ENCODE results near the gene GPLD1. TPM values are rescaled to one million over a fixed set of nuclear protein-coding genes. Genes with fewer than 3 reads are reported as not detected.

Gene GPLD1, protein sequence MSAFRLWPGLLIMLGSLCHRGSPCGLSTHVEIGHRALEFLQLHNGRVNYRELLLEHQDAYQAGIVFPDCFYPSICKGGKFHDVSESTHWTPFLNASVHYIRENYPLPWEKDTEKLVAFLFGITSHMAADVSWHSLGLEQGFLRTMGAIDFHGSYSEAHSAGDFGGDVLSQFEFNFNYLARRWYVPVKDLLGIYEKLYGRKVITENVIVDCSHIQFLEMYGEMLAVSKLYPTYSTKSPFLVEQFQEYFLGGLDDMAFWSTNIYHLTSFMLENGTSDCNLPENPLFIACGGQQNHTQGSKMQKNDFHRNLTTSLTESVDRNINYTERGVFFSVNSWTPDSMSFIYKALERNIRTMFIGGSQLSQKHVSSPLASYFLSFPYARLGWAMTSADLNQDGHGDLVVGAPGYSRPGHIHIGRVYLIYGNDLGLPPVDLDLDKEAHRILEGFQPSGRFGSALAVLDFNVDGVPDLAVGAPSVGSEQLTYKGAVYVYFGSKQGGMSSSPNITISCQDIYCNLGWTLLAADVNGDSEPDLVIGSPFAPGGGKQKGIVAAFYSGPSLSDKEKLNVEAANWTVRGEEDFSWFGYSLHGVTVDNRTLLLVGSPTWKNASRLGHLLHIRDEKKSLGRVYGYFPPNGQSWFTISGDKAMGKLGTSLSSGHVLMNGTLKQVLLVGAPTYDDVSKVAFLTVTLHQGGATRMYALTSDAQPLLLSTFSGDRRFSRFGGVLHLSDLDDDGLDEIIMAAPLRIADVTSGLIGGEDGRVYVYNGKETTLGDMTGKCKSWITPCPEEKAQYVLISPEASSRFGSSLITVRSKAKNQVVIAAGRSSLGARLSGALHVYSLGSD
- total RNA-seq, result 7.3 and 8.4 TPM in 2 replicates

DNA sequence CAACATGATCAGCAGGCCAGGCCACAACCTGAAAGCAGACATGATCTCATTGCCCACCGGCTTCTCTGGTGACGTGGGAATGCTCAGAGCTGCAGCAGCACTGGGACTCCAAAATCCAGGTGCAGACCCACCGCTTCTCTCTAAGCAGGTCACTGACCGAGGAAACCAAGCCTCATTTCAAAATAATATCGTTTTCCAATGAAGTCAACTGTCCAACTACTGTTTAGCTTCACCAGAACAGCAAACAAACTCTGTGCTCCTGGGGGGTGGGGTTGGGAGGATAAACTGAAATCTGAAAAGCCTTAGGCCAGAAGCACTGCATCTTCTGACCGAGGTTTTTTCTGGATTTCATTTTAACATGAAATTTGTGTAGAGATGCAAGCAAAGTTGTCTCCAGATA is at the start of gene GPLD1:
GPLD1 (minus strand) TSS at position 109 of the 400 bp plus-strand sequence; CDS start at position 42, 67 bp downstream.
- H3K4me1 Mint-ChIP-seq, result peaks cover 11% of the 10 kb centered on the region
- H3K36me3 Mint-ChIP-seq (ENCODE audit: low read depth), result peaks cover 6% of the 10 kb centered on the region
- H3K27ac Mint-ChIP-seq, result no peak within 1 kb of the TSS
- no peak for ATAC-seq (ENCODE audit: low read depth)
- no peaks in the 10 kb centered on the region for H3K9me3 Mint-ChIP-seq
- DNase-seq, result no peak
- TF ChIP-seq, protein P1, sequence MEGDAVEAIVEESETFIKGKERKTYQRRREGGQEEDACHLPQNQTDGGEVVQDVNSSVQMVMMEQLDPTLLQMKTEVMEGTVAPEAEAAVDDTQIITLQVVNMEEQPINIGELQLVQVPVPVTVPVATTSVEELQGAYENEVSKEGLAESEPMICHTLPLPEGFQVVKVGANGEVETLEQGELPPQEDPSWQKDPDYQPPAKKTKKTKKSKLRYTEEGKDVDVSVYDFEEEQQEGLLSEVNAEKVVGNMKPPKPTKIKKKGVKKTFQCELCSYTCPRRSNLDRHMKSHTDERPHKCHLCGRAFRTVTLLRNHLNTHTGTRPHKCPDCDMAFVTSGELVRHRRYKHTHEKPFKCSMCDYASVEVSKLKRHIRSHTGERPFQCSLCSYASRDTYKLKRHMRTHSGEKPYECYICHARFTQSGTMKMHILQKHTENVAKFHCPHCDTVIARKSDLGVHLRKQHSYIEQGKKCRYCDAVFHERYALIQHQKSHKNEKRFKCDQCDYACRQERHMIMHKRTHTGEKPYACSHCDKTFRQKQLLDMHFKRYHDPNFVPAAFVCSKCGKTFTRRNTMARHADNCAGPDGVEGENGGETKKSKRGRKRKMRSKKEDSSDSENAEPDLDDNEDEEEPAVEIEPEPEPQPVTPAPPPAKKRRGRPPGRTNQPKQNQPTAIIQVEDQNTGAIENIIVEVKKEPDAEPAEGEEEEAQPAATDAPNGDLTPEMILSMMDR (IDR thresholded peaks at IDR 0.05), result no peak
- ChIA-PET POLR2A (no interaction called here), CTCF (interaction anchor here (1.1 kb wide), 1 partner anchor 11 kb away, joined by 3 read pairs; no protein-coding TSS in a partner anchor)
- intact Hi-C loops (cut with micrococcal nuclease), result no loop called here
- no peak within 1 kb of the TSS for H3K4me3 Mint-ChIP-seq
- no peaks in the 10 kb centered on the region for H3K27me3 Mint-ChIP-seq

DNA sequence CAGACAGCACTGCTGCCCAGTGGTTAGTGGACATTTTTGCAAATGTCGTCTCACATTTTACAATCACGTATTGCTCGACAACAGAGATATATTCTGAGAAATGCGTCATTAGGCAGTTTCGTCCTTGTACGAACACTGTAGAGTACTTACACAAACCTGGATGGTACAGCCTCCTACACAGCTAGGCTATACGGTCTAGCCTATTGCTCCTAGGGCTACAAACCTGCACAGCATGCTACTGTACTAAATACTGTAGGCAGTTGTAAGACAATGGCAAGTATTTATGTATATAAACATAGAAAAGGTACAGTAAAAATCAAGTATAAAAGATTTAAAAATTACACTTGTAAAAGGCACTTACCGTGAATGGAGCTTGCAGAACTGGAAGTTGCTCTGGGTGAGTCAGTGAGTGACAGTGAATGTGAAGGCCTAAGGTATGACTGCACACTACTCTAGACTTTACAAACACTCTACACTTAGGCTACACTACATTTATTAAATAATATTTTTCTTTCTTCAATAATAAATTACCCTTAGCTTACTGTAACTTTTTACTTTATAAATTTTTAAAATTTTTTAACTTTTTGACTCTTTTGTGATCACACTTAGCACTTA is 48.5 kb upstream of the GPLD1 start:
- Mint-ChIP-seq H3K36me3 (ENCODE audit: low read depth) (peaks cover 34% of the 10 kb centered on the region), H3K9me3 (no peaks in the 10 kb centered on the region)

DNA sequence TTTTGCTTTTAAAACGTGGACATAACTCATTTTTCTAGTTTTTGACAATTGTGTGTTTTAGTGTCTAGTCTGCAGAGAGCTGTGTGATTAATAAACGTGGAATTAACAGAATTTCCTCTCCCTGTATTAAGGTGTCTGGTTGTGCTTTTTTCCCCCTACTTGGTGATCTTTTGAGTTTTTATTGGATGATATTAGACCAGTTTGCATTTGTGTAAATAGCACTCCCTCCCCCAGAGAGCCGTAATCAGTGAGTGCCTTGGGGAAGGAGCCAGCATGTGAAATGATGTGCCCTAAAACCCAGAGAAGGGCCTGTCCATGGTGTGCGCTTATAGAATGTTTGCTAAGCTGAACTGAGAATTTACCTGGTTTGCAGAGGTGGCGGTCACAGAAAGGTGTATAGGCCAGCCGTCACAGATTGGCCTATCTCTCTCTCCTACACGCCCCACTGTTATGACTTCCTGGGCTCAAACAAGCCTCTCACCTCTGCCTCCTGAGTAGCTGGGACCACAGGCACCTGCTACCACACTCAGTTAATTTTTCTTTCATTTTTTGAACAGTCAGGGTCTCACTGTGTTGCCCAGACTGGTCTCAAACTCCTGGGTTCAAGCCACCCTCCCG is 47.8 kb upstream of the GPLD1 start:
- DNase-seq (no peak), ATAC-seq (ENCODE audit: low read depth) (no peak)
- intact Hi-C loops (cut with micrococcal nuclease), result no loop called here
- Mint-ChIP-seq H3K4me1 (no peaks in the 10 kb centered on the region), H3K36me3 (ENCODE audit: low read depth) (peaks cover 39% of the 10 kb centered on the region), H3K4me3 (no peak overlapping the region), H3K27me3 (no peaks in the 10 kb centered on the region), H3K27ac (no peak overlapping the region), H3K9me3 (no peaks in the 10 kb centered on the region)
- TF ChIP-seq, protein P1 (IDR thresholded peaks at IDR 0.05), result no peak
- ChIA-PET CTCF (interaction anchor here (1.4 kb wide), 1 partner anchor 45 kb away, joined by 3 read pairs; no protein-coding TSS in a partner anchor), POLR2A (interaction anchor here (1.0 kb wide), 1 partner anchor 14 kb away, joined by 3 read pairs; no protein-coding TSS in a partner anchor)

More for the DNA sequence above, 48.5 kb upstream of the GPLD1 start:
- no peak overlapping the region for H3K27ac Mint-ChIP-seq
- POLR2A ChIA-PET, result no interaction called here
- intact Hi-C loops (cut with micrococcal nuclease), result no loop called here
- DNase-seq (no peak), ATAC-seq (ENCODE audit: low read depth) (no peak)
- H3K4me3 Mint-ChIP-seq, result no peak overlapping the region
- CTCF ChIA-PET, result interaction anchor here (1.3 kb wide), 1 partner anchor 43 kb away, joined by 3 read pairs; no protein-coding TSS in a partner anchor
- TF ChIP-seq, protein P1 (IDR thresholded peaks at IDR 0.05), result no peak
- no peaks in the 10 kb centered on the region for H3K27me3 Mint-ChIP-seq
- H3K4me1 Mint-ChIP-seq, result no peaks in the 10 kb centered on the region

DNA sequence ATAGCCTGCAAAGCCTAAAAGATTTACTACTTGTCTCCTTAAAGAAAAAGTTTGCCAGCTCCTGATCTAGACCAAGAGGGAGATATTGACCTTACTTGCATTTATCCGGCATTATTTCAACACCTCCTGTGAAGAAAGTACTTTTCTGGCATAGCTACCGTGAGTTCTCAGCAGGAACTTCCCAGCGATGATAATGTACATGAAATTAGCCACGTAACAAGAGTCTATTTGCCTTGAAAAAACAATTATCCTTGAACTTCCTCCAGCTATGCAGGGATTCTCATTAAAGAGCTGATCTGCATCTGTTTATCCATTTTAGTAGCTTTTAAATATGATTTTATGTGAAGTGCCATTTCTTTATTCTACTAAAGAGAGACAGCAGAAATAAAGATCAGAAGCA is 47.1 kb upstream of the GPLD1 start:
- no peak overlapping the region for H3K4me3 Mint-ChIP-seq
- H3K36me3 Mint-ChIP-seq (ENCODE audit: low read depth), result peaks cover 47% of the 10 kb centered on the region
- intact Hi-C loops (cut with micrococcal nuclease), result no loop called here
- DNase-seq, result no peak
- no peaks in the 10 kb centered on the region for H3K27me3 Mint-ChIP-seq
- ATAC-seq (ENCODE audit: low read depth), result no peak
- no peaks in the 10 kb centered on the region for H3K4me1 Mint-ChIP-seq
- no peaks in the 10 kb centered on the region for H3K9me3 Mint-ChIP-seq
- no peak overlapping the region for H3K27ac Mint-ChIP-seq
- TF ChIP-seq, protein P1 (IDR thresholded peaks at IDR 0.05), result no peak
- ChIA-PET CTCF (interaction anchor here (1.4 kb wide), 1 partner anchor 46 kb away, joined by 3 read pairs; no protein-coding TSS in a partner anchor), POLR2A (interaction anchor here (1.0 kb wide), 1 partner anchor 13 kb away, joined by 3 read pairs; no protein-coding TSS in a partner anchor)
